Prostate gland (tissue), 2 donors: Measurements from ENCODE around the gene SCAMP4. TPM values are rescaled to one million over a fixed set of nuclear protein-coding genes. Genes with fewer than 3 reads are reported as not detected.

Source experiments
- DNase-seq: peaks from one replicate; pipeline ENCODE4 v3.0.0-alpha.2; 2019; ENCODE audit warnings: low spot score
- H3K27ac ChIP-seq, 2 donors: fragments of 200-600 bp; sonication (generic); 2 replicates each; pipeline ENCODE4 v1.5.1; 2017 to 2019
- H3K27me3 ChIP-seq: fragments of 200-600 bp; sonication (generic); replicated peaks from 2 replicates; pipeline ENCODE4 v1.5.1; 2019; ENCODE audit not compliant: insufficient read depth
- H3K36me3 ChIP-seq, 2 donors: fragments of 200-600 bp; sonication (generic); 1 replicate in 1 of 2; 2 replicates in 1 of 2; pipeline versions ENCODE4 v1.5.1 to v1.8.1; 2017 to 2019
- H3K4me1 ChIP-seq: fragments of 200-600 bp; sonication (generic); replicated peaks from 2 replicates; pipeline ENCODE4 v1.5.1; 2019
- H3K4me3 ChIP-seq, 2 donors: fragments of 200-600 bp; sonication (generic); 2 replicates each; pipeline ENCODE4 v1.5.1; 2017 to 2019
- H3K9me3 ChIP-seq: fragments of 200-600 bp; sonication (generic); 2 replicates; pipeline ENCODE4 v1.5.1; 2017
- POLR2A ChIP-seq: fragments of 450-650 bp; IDR thresholded peaks from one replicate; pipeline ENCODE4 v1.6.1; 2016; ENCODE audit warnings: antibody characterized with exemption, mild to moderate bottlenecking
- POLR2AphosphoS5 ChIP-seq: sonication (generic); formaldehyde crosslinking; IDR thresholded peaks from one replicate; pipeline ENCODE4 v1.6.1; 2017; ENCODE audit warnings: antibody characterized with exemption
- WGBS: methylation state at CpG from one replicate; pipeline ENCODE4 v1.1.5; 2018; 5-methylcytosine and 5-hydroxymethylcytosine counted together
- intact Hi-C: fragments of 100-400 bp; cut with DNase I; formaldehyde crosslinking; loops from one replicate; pipeline ENCODE4 v1.14.2; 2022
- total RNA-seq, 2 donors: library from RNA; depleted of rRNA; stranded (reverse); fragments of >200 nt; gene quantifications; one replicate each; pipeline ENCODE4 v1.1.0, GENCODE V29; 2016
- TF ChIP-seq, protein P1 (sequence below), 4 experiments: fragments of 200-600 bp in 2 of 4; fragments of 450-650 bp in 2 of 4; sonication (generic) in 2 of 4; IDR thresholded peaks; 1 replicate in 3 of 4; 2 replicates in 1 of 4; pipeline ENCODE4 v1.5.1; 2016 to 2019; ENCODE audit warnings: antibody characterized with exemption in 4 of 4, mild to moderate bottlenecking in 2 of 4, moderate library complexity in 2 of 4

SCAMP4 gene
- total RNA-seq, 2 donors from 2014 or later, result 161 to 248 TPM

DNA sequence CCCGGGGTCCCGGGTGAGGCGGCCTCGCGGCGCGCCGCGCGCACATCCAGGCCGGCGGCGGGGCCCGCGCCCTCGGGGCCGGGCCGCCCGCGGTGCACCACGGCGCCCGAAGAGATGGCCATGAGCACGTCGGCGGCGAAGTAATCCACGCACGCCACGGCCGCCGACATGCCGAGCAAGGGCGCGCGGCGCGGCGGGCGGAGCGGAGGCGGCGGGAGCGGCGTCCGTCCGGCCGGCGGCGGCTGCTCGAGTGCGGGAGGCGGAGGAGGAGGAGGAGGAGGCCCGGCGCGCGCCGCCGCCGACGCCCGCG is 41.9 kb upstream of the SCAMP4 start, which contains the start of gene KLF16:
TSS of gene KLF16 (minus strand) at position 252 of the 310 bp plus-strand sequence. CDS start at position 170, 82 bp downstream.
- H3K9me3 ChIP-seq, result no peaks in the 10 kb centered on the region
- H3K27me3 ChIP-seq, result no peaks in the 10 kb centered on the region
- intact Hi-C loops, result no loop called here
- H3K4me3 ChIP-seq, result peak within 1 kb of the TSS; percentile 66 to 67
- TF ChIP-seq, protein P1, sequence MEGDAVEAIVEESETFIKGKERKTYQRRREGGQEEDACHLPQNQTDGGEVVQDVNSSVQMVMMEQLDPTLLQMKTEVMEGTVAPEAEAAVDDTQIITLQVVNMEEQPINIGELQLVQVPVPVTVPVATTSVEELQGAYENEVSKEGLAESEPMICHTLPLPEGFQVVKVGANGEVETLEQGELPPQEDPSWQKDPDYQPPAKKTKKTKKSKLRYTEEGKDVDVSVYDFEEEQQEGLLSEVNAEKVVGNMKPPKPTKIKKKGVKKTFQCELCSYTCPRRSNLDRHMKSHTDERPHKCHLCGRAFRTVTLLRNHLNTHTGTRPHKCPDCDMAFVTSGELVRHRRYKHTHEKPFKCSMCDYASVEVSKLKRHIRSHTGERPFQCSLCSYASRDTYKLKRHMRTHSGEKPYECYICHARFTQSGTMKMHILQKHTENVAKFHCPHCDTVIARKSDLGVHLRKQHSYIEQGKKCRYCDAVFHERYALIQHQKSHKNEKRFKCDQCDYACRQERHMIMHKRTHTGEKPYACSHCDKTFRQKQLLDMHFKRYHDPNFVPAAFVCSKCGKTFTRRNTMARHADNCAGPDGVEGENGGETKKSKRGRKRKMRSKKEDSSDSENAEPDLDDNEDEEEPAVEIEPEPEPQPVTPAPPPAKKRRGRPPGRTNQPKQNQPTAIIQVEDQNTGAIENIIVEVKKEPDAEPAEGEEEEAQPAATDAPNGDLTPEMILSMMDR (IDR thresholded peaks at IDR 0.05), result no peak
- TF ChIP-seq POLR2A (peak; percentile 23), POLR2AphosphoS5 (no peak)
- WGBS, result no CpG with 5 or more reads among the region's 63 CpGs
- H3K27ac ChIP-seq, result peak within 1 kb of the TSS; percentile 81 to 89
- no peak for DNase-seq
- H3K4me1 ChIP-seq, result peaks cover 13% of the 10 kb centered on the region
- H3K36me3 ChIP-seq, result no peaks in the 10 kb centered on the region

DNA sequence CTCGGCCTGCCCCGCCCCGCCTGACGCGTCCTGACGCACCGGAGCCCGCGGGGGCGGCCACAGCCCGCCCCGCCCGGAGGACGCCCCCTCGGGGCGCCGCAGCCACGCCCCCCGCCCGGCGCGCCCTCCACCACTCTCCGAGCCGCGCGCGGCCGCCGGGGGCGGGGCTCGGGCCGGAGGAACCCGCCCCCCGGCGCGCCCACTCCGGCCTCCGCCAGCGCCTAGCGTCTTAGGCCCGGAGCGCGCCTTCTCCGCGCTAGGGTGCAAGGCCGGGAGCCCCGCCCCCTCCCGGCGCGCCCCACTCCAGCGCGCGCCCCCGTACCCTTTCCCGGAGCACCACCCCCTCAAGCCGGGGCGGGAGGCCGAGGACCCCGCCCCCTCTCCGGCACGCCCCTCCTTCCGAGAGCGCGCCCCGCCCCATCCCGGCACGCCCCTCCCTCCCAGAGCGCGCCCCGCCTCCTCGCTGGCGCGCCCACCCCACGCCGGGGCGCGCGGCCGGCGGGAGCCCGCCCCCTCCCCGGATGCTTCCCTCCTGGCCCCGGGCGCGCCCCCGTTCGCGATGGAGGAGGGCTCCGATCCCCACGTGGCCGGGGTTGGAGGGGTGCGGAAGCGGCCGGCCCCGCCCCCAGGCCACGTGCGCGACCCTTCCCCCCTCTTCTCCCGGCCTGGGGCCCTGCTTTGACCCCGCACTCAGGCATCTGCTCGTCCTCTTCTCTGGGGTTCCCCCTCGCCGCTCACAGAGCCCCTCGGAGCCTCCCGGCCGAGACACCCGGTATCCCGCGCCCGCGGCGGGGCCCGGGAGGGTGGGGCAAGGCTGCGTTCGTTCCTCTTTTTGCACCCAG is 41.3 kb upstream of the SCAMP4 start:
- WGBS, result 2% methylated on average over 30 of the region's 115 CpGs
- intact Hi-C loops, result no loop called here
- Histone ChIP-seq H3K36me3 (no peaks in the 10 kb centered on the region), H3K27ac (peak overlapping the region; percentile 81 to 89), H3K9me3 (no peaks in the 10 kb centered on the region), H3K4me1 (peaks cover 13% of the 10 kb centered on the region), H3K27me3 (no peaks in the 10 kb centered on the region), H3K4me3 (peak overlapping the region; percentile 66 to 67)
- DNase-seq, result peak; percentile 89
- TF ChIP-seq POLR2A (peak; percentile 33), POLR2AphosphoS5 (peak; percentile 50)
- TF ChIP-seq, protein P1 (IDR thresholded peaks at IDR 0.05), result no peak

DNA sequence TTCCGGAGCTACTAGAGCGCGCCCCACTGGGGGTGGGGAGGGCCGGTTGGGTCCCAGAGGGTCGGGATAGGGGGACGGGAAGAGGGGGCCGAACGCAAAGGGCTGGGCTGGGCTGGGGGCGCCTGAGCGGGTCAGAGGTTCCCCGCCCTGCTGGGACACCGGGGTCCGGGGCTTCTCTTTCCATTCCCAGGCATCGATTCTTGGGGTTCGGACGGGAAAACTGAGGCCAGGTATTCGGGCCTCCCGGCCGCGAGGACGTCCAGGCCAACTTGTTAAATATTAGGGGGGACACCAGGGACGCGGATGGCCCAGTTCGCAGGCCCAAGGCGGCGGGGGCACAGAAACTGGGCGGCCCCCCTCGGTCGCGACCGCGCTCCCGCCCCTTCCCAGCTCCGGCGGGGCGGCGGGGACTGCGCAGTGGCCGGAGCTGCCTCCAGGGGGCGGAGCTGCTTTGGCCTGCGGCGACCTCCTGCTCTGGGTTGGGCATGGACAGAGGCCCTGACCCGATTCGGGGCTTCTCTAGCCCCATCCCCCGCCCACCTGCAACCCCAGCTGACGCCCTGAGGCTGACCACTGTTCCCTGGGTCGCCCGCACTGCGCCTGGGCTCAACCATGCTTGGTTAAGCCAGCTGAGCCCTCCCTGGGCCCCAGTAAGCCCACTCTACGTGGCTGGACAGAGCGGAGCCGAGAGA is 40.6 kb upstream of the SCAMP4 start:
- H3K27ac ChIP-seq, result peak overlapping the region; percentile 81 to 89
- WGBS, result 6% methylated on average over 52 of the region's 52 CpGs
- peak overlapping the region; percentile 66 to 67 for H3K4me3 ChIP-seq
- H3K36me3 ChIP-seq, result no peaks in the 10 kb centered on the region
- no peaks in the 10 kb centered on the region for H3K27me3 ChIP-seq
- H3K9me3 ChIP-seq, result no peaks in the 10 kb centered on the region
- DNase-seq, result peak; percentile 58
- intact Hi-C loops, result no loop called here
- TF ChIP-seq POLR2AphosphoS5, result no peak
- TF ChIP-seq, protein P1 (IDR thresholded peaks at IDR 0.05), result peak; percentile 69 to 91 (median 81)
- H3K4me1 ChIP-seq, result peaks cover 13% of the 10 kb centered on the region

DNA sequence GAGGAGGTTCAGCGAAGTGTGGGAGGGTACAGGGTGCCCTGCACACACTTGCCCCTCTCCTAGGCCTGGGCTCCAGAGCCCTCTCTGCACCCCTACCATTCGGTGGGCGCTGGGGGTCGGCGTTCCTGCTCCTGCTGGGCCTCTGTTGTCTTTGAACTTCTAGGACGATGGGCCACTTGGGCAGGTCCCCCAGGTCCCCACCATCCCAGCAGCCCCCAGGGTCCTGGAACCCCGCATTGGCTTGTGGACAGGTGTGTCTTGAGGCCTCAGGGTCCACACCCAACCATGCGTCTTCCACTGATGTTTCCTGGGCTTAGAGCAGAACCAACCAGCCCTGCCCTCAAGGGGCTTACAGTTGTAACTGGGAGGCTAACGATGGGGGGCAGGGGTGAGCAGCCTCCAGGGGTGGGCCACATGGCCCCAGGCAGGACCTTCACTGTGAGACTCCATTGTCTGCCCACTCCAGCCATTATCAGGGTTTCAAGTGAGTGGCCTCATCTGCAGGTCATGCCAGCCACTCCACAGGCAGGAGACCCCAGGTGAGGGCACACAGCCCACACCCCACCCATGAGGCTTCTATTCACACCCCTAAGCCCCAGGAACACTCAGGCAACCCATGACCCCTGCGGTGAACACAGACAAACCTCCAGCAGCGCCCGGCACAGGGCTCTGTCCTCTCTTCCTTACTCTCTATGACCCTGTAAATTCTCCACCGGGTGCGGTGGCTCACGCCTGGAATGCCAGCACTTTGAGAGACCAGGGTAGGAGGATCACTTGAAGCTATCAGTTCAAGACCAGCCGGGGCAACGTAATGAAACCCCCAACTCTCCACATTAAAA is 39.8 kb upstream of the SCAMP4 start:
- peak overlapping the region; percentile 81 to 89 for H3K27ac ChIP-seq
- no peaks in the 10 kb centered on the region for H3K27me3 ChIP-seq
- peaks cover 8% of the 10 kb centered on the region for H3K4me1 ChIP-seq
- intact Hi-C loops, result no loop called here
- no peaks in the 10 kb centered on the region for H3K9me3 ChIP-seq
- H3K36me3 ChIP-seq, result no peaks in the 10 kb centered on the region
- H3K4me3 ChIP-seq, result peak overlapping the region in 1 of 2 donors; percentile 67
- no peak for DNase-seq
- WGBS, result 87% methylated on average over 17 of the region's 17 CpGs
- TF ChIP-seq POLR2AphosphoS5, result no peak
- TF ChIP-seq, protein P1 (IDR thresholded peaks at IDR 0.05), result no peak
- no peak for TF ChIP-seq POLR2A
